Activated CD8-positive, alpha-beta memory T cell treated with anti-CD3 and anti-CD28 coated beads for 1 hour (primary cell): Measurements from ENCODE around the gene NKAIN1.
"Not testable (repeated sequence)": the region's sequence is repeated elsewhere in the genome, so short reads cannot be mapped to it uniquely, and the experiment has no call there.

Experiments
- DNase-seq, 2 donors: peaks; one replicate each; pipeline ENCODE4 v3.0.0-alpha.2; 2020; ENCODE audit warnings: low read depth in 1 of 2; ENCODE audit errors: extremely low read depth in 1 of 2

NKAIN1 gene

GRCh38 chr1:31239653-31240241 is at the start of gene NKAIN1:
NKAIN1 (minus strand) TSS chr1:31239887; CDS start chr1:31239547, 340 bp downstream.
- no peak for DNase-seq

DNA sequence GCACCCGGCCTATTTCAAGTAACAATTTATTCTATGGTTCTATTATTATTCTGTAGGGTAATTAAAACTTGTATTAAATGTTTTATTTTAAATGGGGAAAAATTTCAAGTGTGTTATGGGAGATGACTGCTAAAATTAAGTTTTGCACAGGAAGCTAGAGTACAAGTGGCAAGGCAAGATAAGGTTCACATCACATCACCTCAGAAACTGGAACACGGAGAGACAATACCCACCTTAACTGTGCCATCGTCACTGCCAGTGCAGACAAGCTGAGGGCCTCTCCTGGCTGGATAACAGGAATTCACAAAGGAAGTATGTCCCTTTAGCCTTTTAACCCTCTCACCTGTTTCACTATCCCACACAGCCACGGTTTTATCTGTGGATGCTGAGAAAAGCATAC is 49.3 kb upstream of the NKAIN1 start:
- DNase-seq = no peak

GRCh38 chr1:31287791-31288190 is 48.1 kb upstream of the NKAIN1 start:
- not testable (repeated sequence) for DNase-seq

- DNase-seq = not testable (repeated sequence)
Measured at GRCh38 chr1:31282426-31282825, 42.7 kb upstream of the NKAIN1 start.

GRCh38 chr1:31273619-31274018 is 33.9 kb upstream of the NKAIN1 start:
- no peak for DNase-seq

- no peak for DNase-seq
Measured at GRCh38 chr1:31272369-31272768, 32.7 kb upstream of the NKAIN1 start.

DNA sequence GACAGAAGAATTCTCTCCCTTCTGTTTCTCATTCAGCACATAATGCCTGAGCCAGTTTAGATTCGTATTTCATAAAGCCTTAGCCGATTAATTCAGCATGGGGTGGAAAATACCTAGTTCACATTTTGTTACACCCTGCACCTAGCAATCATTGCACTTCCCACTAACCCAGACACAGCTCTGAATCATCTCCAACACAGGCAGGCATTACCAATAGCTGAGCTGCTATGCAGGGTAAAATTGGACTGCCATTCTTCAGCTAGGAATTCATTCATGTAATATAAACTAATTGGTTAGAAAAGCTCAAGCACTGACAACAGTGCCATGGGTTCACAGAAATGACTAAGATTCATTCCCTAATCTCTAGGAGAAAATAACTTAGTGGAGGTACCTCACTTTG is 26.9 kb upstream of the NKAIN1 start:
- no peak for DNase-seq

- DNase-seq = no peak
Measured at GRCh38 chr1:31264790-31265386, 25.2 kb upstream of the NKAIN1 start.

- no peak for DNase-seq
Measured at GRCh38 chr1:31263408-31263807, 23.7 kb upstream of the NKAIN1 start.

GRCh38 chr1:31262393-31262792 is 22.7 kb upstream of the NKAIN1 start:
- not testable (repeated sequence) for DNase-seq

GRCh38 chr1:31261916-31262315 is 22.2 kb upstream of the NKAIN1 start:
- no peak for DNase-seq

DNA sequence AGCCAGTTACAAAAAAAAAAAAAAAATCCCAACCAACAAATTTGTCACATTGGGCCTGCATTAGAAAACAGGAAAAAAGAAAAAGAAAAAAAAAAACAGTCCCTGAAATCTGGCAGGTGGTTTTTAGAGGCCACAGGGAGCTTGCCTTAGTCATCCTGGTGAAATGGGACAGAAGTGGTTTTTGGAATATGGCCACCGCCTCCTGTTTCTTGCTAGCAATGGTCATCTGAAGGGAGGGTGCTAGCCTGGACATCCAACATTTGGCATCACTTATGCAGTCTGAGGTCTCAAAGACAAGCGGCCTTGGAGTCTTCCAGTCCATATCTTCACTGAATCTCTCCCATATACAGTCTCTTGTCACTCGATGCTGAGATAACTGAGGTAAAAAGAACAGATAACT is 20.1 kb upstream of the NKAIN1 start:
- no peak for DNase-seq

- no peak for DNase-seq
Measured at GRCh38 chr1:31258581-31258980, 18.9 kb upstream of the NKAIN1 start.

GRCh38 chr1:31257213-31257612 is 17.5 kb upstream of the NKAIN1 start:
- no peak for DNase-seq

DNA sequence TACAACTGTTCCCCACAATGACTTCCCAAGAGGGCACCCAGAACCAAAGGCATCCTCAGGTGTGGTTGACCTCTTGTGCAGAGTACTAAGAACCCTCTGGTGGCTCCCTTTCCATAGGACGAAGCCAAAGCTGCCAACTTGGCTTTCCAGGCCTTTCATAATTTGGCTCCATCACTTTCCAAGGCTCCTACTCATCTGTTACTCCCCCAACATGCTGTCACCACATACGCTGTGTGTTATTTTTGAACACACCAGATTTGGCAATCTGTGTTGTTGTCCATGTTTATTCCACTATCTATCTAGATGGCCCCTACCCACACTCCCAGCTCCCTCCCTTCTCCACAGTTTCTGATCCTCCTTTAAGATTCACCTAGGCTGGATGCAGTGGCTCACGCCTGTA is 10.2 kb upstream of the NKAIN1 start:
- DNase-seq = no peak

- no peak for DNase-seq
Measured at GRCh38 chr1:31248276-31248675, 8.6 kb upstream of the NKAIN1 start.

DNA sequence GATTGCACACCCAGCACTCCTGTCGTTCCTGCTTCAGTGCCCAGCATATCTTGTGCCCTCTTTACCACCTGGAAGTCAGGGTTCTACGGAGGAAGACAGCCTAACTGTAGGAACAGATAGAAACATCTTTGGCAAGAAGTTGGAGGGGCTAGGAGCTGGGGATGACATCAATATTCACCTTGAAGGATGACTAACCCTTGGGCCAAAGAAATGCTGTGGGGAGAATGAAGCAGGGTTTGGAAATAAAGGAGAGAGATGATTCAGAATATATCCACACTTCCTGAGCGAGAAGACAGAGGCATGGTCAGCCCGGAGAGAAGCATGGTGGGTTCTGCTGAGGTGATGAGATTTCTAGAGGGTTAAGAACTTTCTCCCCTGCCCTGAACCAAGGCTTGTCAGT is 4.6 kb upstream of the NKAIN1 start:
- DNase-seq = no peak

DNA sequence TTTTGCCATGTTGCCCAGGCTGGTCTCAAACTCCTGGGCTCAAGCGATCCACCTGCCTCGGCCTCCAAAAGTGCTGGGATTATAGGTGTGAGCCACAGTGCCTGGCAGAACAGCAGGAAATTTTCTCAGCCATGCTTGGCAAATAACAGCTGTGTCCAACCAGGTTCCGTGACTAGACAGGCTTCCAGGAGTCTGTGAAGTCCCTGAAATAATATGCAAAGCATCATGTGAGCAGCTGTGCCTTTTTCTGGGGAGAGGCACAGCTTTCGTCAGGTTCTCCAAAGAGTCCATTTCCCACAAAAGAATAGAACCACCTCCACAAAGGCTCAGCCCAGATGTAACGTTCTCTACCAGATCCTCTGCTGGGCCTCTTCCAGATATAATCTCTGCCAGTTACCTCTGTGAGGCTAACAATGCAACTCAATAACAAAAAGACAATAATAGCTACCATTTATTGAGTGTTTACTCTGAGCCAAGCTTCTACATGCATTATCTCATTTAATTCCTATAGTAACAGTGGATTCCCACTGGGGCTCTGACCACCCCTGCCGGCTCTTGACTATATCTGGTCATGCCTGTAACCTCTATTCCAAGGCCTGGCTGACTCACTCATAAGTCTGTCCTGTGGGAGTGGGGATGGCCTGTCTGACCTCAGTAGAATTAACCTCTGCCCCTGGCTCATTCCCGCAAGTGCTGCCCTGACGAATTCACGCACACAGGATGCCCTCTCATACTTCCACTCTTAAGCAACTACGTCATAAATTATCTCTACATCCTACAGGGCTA is 4.0 kb upstream of the NKAIN1 start:
- DNase-seq = no peak

- no peak for DNase-seq
Measured at GRCh38 chr1:31241321-31241720, 1.6 kb upstream of the NKAIN1 start.

DNA sequence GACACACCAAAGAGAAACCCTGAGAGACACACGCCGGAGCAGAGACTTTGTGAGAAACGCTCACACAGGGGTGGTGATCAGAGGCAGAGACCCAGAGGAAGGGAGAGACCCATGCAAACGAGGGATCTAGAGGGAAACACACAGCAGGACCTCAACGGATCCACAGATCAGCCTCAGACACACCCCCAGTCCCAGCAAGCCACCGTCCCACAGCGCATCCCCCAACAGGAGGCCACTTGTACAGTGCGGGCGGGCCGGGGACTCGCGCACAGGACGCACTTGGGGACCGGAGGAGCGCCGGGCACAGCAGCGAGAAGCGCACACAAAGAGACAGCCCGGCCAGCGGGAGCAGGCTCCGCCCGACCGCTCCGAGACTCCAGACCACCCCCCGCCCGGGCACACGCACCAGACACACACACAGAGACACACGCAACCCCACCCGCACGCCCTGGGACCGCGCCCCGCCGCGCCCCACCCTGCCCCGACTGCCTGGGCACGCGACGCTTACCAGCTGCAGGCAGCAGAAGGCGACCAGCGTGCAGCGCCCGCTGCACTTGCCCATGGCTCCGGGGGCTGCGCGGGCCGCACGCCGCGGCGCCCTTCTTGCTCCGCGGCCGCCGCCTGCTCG is 587 bp downstream of the NKAIN1 start:
- no peak for DNase-seq

GRCh38 chr1:31238612-31238985 is 1.1 kb downstream of the NKAIN1 start:
- no peak for DNase-seq

- DNase-seq = no peak
Measured at GRCh38 chr1:31234870-31235269, 4.8 kb downstream of the NKAIN1 start.
